Keratinocyte (primary cell): ENCODE data around the gene LDLRAD4. TPM values are rescaled to one million over a fixed set of nuclear protein-coding genes. Genes with fewer than 3 reads are reported as not detected.
"Not testable (repeated sequence)": the region's sequence is repeated elsewhere in the genome, so short reads cannot be mapped to it uniquely, and the experiment has no call there.

ENCODE experiments used
- DNase-seq: peaks from one replicate; pipeline ENCODE4 v3.0.0-alpha.2; 2011; ENCODE audit warnings: low read depth, missing footprints, low spot score
- FAIRE-seq: peaks from 2 replicates; lab custom pipeline; 2011; peaks lifted over from hg19 to GRCh38; lab: Jason Lieb, UNC
- H2AFZ ChIP-seq: 2 replicates; pipeline ENCODE4 v1.6.0; 2012; ENCODE audit warnings: low read length, control low read depth, inconsistent platforms; ENCODE audit not compliant: control insufficient read depth
- H3K27ac ChIP-seq: 2 replicates; pipeline ENCODE4 v1.5.1; 2011; ENCODE audit warnings: low read length; ENCODE audit not compliant: control insufficient read depth, insufficient read depth
- H3K27me3 ChIP-seq: 3 replicates; pipeline ENCODE4 v1.6.0; 2011; ENCODE audit warnings: low read length; ENCODE audit not compliant: control insufficient read depth, insufficient read depth; ENCODE audit errors: extremely low read depth
- H3K36me3 ChIP-seq, 2 experiments: 2 replicates in 1 of 2; 3 replicates in 1 of 2; pipeline ENCODE4 v1.5.1; 2011; ENCODE audit warnings: low read length in 2 of 2, mild to moderate bottlenecking in 1 of 2; ENCODE audit not compliant: control insufficient read depth in 2 of 2, insufficient read depth in 2 of 2; ENCODE audit errors: extremely low read depth in 1 of 2
- H3K4me1 ChIP-seq: 3 replicates; pipeline ENCODE4 v1.5.1; 2011; ENCODE audit warnings: low read length; ENCODE audit not compliant: control insufficient read depth, insufficient read depth; ENCODE audit errors: extremely low read depth
- H3K4me2 ChIP-seq: 3 replicates; pipeline ENCODE4 v1.6.0; 2011; ENCODE audit warnings: low read depth, low read length; ENCODE audit not compliant: control insufficient read depth, insufficient read depth; ENCODE audit errors: extremely low read depth
- H3K4me3 ChIP-seq, 3 experiments: fragments of 200-600 bp in 1 of 3; sonication (generic) in 1 of 3; 2 replicates in 2 of 3; 3 replicates in 1 of 3; pipeline ENCODE4 v1.5.1; 2011 to 2016; ENCODE audit warnings: low read length in 3 of 3, mild to moderate bottlenecking in 3 of 3, control low read depth in 2 of 3, inconsistent platforms in 1 of 3, low read depth in 1 of 3, mixed read lengths in 1 of 3, mixed run types in 1 of 3, moderate library complexity in 1 of 3; ENCODE audit not compliant: control insufficient read depth in 2 of 3, insufficient read depth in 2 of 3; ENCODE audit errors: extremely low read depth in 1 of 3
- H3K79me2 ChIP-seq: 2 replicates; pipeline ENCODE4 v1.6.0; 2012; ENCODE audit warnings: low read length; ENCODE audit not compliant: control insufficient read depth, insufficient read depth
- H3K9ac ChIP-seq: 3 replicates; pipeline ENCODE4 v1.6.0; 2011; ENCODE audit warnings: low read length; ENCODE audit not compliant: control insufficient read depth, insufficient read depth; ENCODE audit errors: extremely low read depth
- H3K9me1 ChIP-seq: 3 replicates; pipeline ENCODE4 v1.6.0; 2011; ENCODE audit warnings: low read length; ENCODE audit not compliant: control insufficient read depth, insufficient read depth; ENCODE audit errors: extremely low read depth
- H3K9me3 ChIP-seq: 2 replicates; pipeline ENCODE4 v1.5.1; 2012; ENCODE audit warnings: low read depth, low read length; ENCODE audit not compliant: control insufficient read depth
- H4K20me1 ChIP-seq: 3 replicates; pipeline ENCODE4 v1.6.0; 2011; ENCODE audit warnings: low read length; ENCODE audit not compliant: control insufficient read depth, insufficient read depth; ENCODE audit errors: extremely low read depth
- CTCF ChIP-seq, 3 experiments: IDR thresholded peaks in 1 of 3; conservative IDR thresholded peaks in 1 of 3; optimal IDR thresholded peaks in 1 of 3; 2 replicates in 2 of 3; 3 replicates in 1 of 3; pipeline versions ENCODE3 to v1.5.1; 2011; ENCODE audit warnings: low read length in 3 of 3, mild to moderate bottlenecking in 3 of 3, moderate library complexity in 2 of 3, control low read depth in 1 of 3, inconsistent platforms in 1 of 3; ENCODE audit not compliant: insufficient read depth in 2 of 3; ENCODE audit errors: extremely low read depth in 1 of 3
- EZH2 ChIP-seq: IDR thresholded peaks from one replicate; pipeline ENCODE4 v1.6.1; 2012; ENCODE audit warnings: inconsistent platforms, mild to moderate bottlenecking, low read length, moderate library complexity
- dilution Hi-C: fragments of 300-500 bp; cut with MboI; formaldehyde crosslinking; loops from one replicate; pipeline ENCODE4 v1.7.0; 2020; ENCODE audit warnings: low sequenced_read_pairs; ENCODE audit not compliant: extremely low pct_ligation_motif_present
- polyA plus RNA-seq, 5 experiments: library from polyadenylated mRNA; depleted of rRNA in 3 of 5; stranded (reverse) in 3 of 5; stranded (forward) in 1 of 5; unstranded in 1 of 5; fragments of >200 nt; gene quantifications; 1 replicate in 1 of 5; 2 replicates in 3 of 5; 3 replicates in 1 of 5; pipeline versions ENCODE4 v1.2.1 to v1.2.3, GENCODE V29; 2011 to 2012; ENCODE audit warnings: missing spikeins in 2 of 5, low read depth in 1 of 5, low replicate concordance in 1 of 5

The LDLRAD4 gene
- polyA plus RNA-seq, 1 donor (not counting 4 experiments of a cell fraction or from before 2014, with no cell fraction given), result not detected

GRCh38 chr18:13261661-13262357 is 43.2 kb downstream of the LDLRAD4 start:
- Histone ChIP-seq H3K9me1 (no peaks in the 10 kb centered on the region), H2AFZ (no peak overlapping the region), H3K4me2 (no peak overlapping the region), H3K4me1 (peaks cover 5% of the 10 kb centered on the region), H3K27me3 (no peaks in the 10 kb centered on the region), H3K4me3 (no peak overlapping the region), H3K79me2 (no peaks in the 10 kb centered on the region), H3K9me3 (peaks cover 6% of the 10 kb centered on the region), H3K36me3 (no peaks in the 10 kb centered on the region), H3K27ac (no peak overlapping the region), H4K20me1 (no peaks in the 10 kb centered on the region), H3K9ac (no peak overlapping the region)
- FAIRE-seq (no peak), DNase-seq (no peak)
- TF ChIP-seq EZH2, result no peak
- TF ChIP-seq CTCF (optimal IDR thresholded peaks at IDR 0.05 in 1 of 3, IDR thresholded peaks at IDR 0.05 in 1 of 3, conservative IDR thresholded peaks at IDR 0.05 in 1 of 3; ENCODE audit: extremely low read depth in 1 of 3, insufficient read depth in 2 of 3, low read length in 3 of 3), result no peak
- dilution Hi-C loops, result no loop called here

GRCh38 chr18:13262358-13262680 is 43.8 kb downstream of the LDLRAD4 start:
- FAIRE-seq, H3K9me1 ChIP-seq, H3K4me3 ChIP-seq, DNase-seq, H3K4me1 ChIP-seq, H3K27ac ChIP-seq, H2AFZ ChIP-seq, H3K9ac ChIP-seq, H3K27me3 ChIP-seq, dilution Hi-C loops, H3K79me2 ChIP-seq, H4K20me1 ChIP-seq, H3K36me3 ChIP-seq, H3K4me2 ChIP-seq, H3K9me3 ChIP-seq: not testable (repeated sequence)
